ENCODE results near the gene TFAP2E. TPM values are rescaled to one million over a fixed set of nuclear protein-coding genes. Genes with fewer than 3 reads are reported as not detected.
A peak's percentile ranks its signal among the peaks of the same experiment; 100 is the strongest.
"Not testable (repeated sequence)": the region's sequence is repeated elsewhere in the genome, so short reads cannot be mapped to it uniquely, and the experiment has no call there.

Gene TFAP2E
- total RNA-seq, 1 donor from 2014 or later, result 2.0 TPM

DNA sequence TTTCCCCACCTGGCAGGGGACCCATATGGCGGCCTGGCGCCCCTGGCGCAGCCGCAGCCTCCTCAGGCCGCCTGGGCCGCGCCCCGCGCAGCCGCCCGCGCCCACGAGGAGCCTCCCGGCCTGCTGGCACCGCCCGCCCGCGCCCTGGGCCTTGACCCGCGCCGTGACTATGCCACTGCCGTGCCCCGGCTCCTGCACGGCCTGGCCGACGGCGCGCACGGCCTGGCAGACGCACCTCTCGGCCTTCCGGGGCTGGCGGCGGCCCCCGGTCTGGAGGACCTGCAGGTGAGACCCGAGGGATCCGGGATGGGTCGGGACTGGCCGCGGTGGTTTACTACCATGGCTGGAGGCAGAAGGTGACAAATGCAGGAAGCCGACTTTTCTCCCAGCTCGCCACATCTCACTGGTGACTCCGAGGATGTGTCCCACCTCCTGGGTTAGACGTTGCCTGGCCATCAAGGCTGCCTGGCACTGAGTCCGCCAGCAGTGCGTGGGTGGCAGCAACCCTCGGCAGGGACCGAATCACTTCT, 1.1 kb downstream of the TFAP2E start:
- CTCF ChIA-PET, result interaction anchor here (1.1 kb wide), 1 partner anchor 153 kb away, joined by 4 read pairs; no protein-coding TSS in a partner anchor
- peaks cover 23% of the 10 kb centered on the region for H3K27me3 Mint-ChIP-seq
- intact Hi-C loops (cut with micrococcal nuclease), result no loop called here
- no peak overlapping the region for H3K4me3 Mint-ChIP-seq
- H3K4me1 Mint-ChIP-seq, result peaks cover 27% of the 10 kb centered on the region
- H3K27ac Mint-ChIP-seq, result no peak overlapping the region
- no peaks in the 10 kb centered on the region for H3K9me3 Mint-ChIP-seq
- DNase-seq (no peak), ATAC-seq (ENCODE audit: low read depth) (no peak)
- TF ChIP-seq, protein P1, sequence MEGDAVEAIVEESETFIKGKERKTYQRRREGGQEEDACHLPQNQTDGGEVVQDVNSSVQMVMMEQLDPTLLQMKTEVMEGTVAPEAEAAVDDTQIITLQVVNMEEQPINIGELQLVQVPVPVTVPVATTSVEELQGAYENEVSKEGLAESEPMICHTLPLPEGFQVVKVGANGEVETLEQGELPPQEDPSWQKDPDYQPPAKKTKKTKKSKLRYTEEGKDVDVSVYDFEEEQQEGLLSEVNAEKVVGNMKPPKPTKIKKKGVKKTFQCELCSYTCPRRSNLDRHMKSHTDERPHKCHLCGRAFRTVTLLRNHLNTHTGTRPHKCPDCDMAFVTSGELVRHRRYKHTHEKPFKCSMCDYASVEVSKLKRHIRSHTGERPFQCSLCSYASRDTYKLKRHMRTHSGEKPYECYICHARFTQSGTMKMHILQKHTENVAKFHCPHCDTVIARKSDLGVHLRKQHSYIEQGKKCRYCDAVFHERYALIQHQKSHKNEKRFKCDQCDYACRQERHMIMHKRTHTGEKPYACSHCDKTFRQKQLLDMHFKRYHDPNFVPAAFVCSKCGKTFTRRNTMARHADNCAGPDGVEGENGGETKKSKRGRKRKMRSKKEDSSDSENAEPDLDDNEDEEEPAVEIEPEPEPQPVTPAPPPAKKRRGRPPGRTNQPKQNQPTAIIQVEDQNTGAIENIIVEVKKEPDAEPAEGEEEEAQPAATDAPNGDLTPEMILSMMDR (IDR thresholded peaks at IDR 0.05), result no peak
- POLR2A ChIA-PET, result interaction anchor here (0.5 kb wide), 1 partner anchor 123 kb away, joined by 3 read pairs; no protein-coding TSS in a partner anchor
- no peaks in the 10 kb centered on the region for H3K36me3 Mint-ChIP-seq (ENCODE audit: low read depth)

DNA sequence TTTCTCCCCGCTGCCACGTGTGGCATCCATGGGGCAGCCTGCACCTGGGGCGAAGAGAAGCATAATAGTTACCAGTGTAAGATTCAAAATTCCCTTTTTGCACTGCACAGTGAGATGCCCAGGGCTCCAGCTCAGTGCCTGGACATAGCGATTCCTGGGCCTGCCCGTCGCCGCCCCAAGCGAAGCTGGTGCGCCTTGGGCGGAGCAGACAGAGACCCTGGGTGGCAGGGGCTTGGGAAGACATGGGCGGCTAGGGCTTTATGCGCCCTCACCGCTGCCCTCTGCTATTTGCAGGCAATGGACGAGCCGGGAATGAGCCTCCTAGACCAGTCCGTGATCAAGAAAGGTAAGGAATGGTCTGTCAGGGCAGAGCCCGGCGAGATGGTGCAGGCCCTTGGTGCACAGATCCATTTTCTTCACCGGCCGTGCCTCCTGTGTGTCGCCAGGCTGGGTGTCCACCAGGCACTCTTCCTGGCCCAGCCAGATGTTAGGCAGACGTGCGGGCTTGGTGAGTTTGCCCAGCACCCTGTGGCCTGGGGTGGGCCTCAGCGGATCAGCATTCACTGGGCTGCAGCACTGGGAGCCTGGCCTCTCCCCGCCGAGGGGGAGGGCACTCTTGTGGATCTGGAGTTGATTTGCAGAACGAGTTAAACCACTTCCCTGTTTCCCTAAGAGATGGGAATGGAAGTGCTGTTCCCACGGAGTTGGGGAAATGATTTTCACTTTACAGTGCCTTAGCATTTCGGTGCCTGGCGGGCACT, 1.7 kb downstream of the TFAP2E start:
- ChIA-PET POLR2A (interaction anchor here (0.5 kb wide), 1 partner anchor 123 kb away, joined by 3 read pairs; no protein-coding TSS in a partner anchor), CTCF (no interaction called here)
- Mint-ChIP-seq H3K4me3 (no peak overlapping the region), H3K27ac (no peak overlapping the region), H3K9me3 (no peaks in the 10 kb centered on the region), H3K27me3 (peaks cover 23% of the 10 kb centered on the region), H3K36me3 (ENCODE audit: low read depth) (no peaks in the 10 kb centered on the region), H3K4me1 (peaks cover 27% of the 10 kb centered on the region)
- TF ChIP-seq, protein P1 (IDR thresholded peaks at IDR 0.05), result no peak
- intact Hi-C loops (cut with micrococcal nuclease), result no loop called here
- ATAC-seq (ENCODE audit: low read depth) (no peak), DNase-seq (no peak)

DNA sequence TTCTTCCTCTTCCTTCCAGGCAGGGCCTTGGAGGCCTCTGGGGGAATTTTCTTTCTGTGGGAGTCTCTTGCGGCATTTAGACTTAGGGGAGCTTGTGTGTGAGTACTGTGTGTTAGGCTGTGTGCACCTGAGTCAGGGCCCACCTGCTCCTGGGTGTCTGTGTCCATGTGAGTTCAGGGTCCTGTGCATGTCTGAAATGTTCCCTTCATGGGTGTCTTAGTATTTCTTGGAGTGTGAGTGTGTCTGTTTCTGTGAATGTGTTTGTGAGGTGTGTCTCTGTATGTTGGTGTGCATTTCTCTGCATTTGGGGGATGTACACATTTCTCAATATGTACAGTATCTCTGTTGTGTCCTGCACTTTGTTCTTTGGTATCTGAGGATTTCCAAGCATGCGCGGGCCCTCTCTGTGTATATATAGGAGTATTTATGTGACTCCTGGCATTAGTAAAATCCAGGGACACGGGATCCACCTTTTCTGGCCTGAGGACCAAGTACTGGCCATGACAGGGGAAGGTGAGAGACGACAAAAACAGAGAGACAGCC, 2.4 kb downstream of the TFAP2E start:
- H3K4me3 Mint-ChIP-seq, result peak overlapping the region; percentile 68
- H3K27ac Mint-ChIP-seq, result no peak overlapping the region
- peaks cover 27% of the 10 kb centered on the region for H3K4me1 Mint-ChIP-seq
- no peaks in the 10 kb centered on the region for H3K36me3 Mint-ChIP-seq (ENCODE audit: low read depth)
- CTCF ChIA-PET, result no interaction called here
- ATAC-seq (ENCODE audit: low read depth) (no peak), DNase-seq (no peak)
- H3K9me3 Mint-ChIP-seq, result no peaks in the 10 kb centered on the region
- TF ChIP-seq, protein P1 (IDR thresholded peaks at IDR 0.05), result no peak
- POLR2A ChIA-PET, result interaction anchor here (1.4 kb wide), 1 partner anchor 18 kb away, joined by 3 read pairs; the partner anchor contains the start of genes KIAA0319L and NCDN
- peaks cover 20% of the 10 kb centered on the region for H3K27me3 Mint-ChIP-seq
- intact Hi-C loops (cut with micrococcal nuclease), result no loop called here

- Mint-ChIP-seq H3K36me3 (ENCODE audit: low read depth) (no peaks in the 10 kb centered on the region), H3K4me1 (peaks cover 27% of the 10 kb centered on the region), H3K27ac (peak overlapping the region; percentile 71), H3K27me3 (peaks cover 17% of the 10 kb centered on the region), H3K4me3 (peak overlapping the region; percentile 81), H3K9me3 (no peaks in the 10 kb centered on the region)
- POLR2A ChIA-PET, result interaction anchor here (1.4 kb wide), 1 partner anchor 19 kb away, joined by 3 read pairs; the partner anchor contains the start of genes KIAA0319L and NCDN
- no peak for DNase-seq
- TF ChIP-seq, protein P1 (IDR thresholded peaks at IDR 0.05), result no peak
- intact Hi-C loops (cut with micrococcal nuclease), result no loop called here
- CTCF ChIA-PET, result interaction anchor here (1.2 kb wide), 1 partner anchor 139 kb away, joined by 3 read pairs; no protein-coding TSS in a partner anchor
- no peak for ATAC-seq (ENCODE audit: low read depth)
Observed at GRCh38 chr1:35576061-35576765, 3.1 kb downstream of the TFAP2E start.

DNA sequence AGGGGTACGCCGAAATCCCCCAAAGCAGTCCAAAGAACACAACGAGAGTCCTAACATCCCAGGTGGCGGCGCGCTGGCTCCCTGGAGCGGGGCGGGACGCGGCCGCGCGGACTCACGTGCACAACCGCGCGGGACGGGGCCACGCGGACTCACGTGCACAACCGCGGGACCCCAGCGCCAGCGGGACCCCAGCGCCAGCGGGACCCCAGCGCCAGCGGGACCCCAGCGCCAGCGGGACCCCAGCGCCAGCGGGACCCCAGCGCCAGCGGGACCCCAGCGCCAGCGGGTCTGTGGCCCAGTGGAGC, 3.6 kb downstream of the TFAP2E start:
- Mint-ChIP-seq H3K27me3 (peaks cover 14% of the 10 kb centered on the region), H3K27ac (peak overlapping the region; percentile 71), H3K4me3 (peak overlapping the region; percentile 90), H3K4me1 (peaks cover 27% of the 10 kb centered on the region)
- H3K36me3 Mint-ChIP-seq (ENCODE audit: low read depth); H3K9me3 Mint-ChIP-seq; ATAC-seq (ENCODE audit: low read depth); DNase-seq: not testable (repeated sequence)
- intact Hi-C loops (cut with micrococcal nuclease), result loop anchor here (1.0 kb wide), 2 partner anchors 19 to 65 kb away; partner anchors contain the start of genes KIAA0319L, NCDN and PSMB2
- POLR2A ChIA-PET, result interaction anchor here (1.4 kb wide), 1 partner anchor 19 kb away, joined by 3 read pairs; the partner anchor contains the start of genes KIAA0319L and NCDN
- CTCF ChIA-PET, result interaction anchor here (1.2 kb wide), 1 partner anchor 139 kb away, joined by 3 read pairs; no protein-coding TSS in a partner anchor
